ENCODE measurements around the gene ARHGEF28. TPM values are rescaled to one million over a fixed set of nuclear protein-coding genes. Genes with fewer than 3 reads are reported as not detected.

ARHGEF28 gene
- total and polyA plus RNA-seq, 12 donors: 0.62 to 3.4 (median 1.5) TPM

GRCh38 chr5:73863876-73864275 lies 237.9 kb downstream of the ARHGEF28 start:
- no peaks in the 10 kb centered on the region for H3K9me3 ChIP-seq
- TF ChIP-seq CTCF (IDR thresholded peaks at IDR 0.05): no peak
- DNase-seq: no peak
- H3K27me3 ChIP-seq: no peaks in the 10 kb centered on the region
- H3K4me1 ChIP-seq: peaks cover 0 to 28% (median 3%) of the 10 kb centered on the region in 9 donors
- peak overlapping the region in 2 of 10 donors; percentile 4 to 21 for H3K4me3 ChIP-seq
- intact Hi-C loops (cut with DNase I): loop anchor here in 1 of 10 donors (5.0 kb wide), 1 partner anchor 33 kb away; no protein-coding TSS in a partner anchor
- no peaks in the 10 kb centered on the region for H3K36me3 ChIP-seq
- 93 to 95% methylated on average over 3 of the region's 3 CpGs for WGBS, 2 donors
- H3K27ac ChIP-seq: no peak overlapping the region
- ATAC-seq: no peak

GRCh38 chr5:73865315-73865714 lies 239.3 kb downstream of the ARHGEF28 start:
- Histone ChIP-seq H3K36me3 (peaks cover 0 to 3% (median 0%) of the 10 kb centered on the region in 9 donors), H3K9me3 (no peaks in the 10 kb centered on the region), H3K27me3 (no peaks in the 10 kb centered on the region), H3K4me1 (peaks cover 0 to 24% (median 3%) of the 10 kb centered on the region in 9 donors), H3K27ac (no peak overlapping the region), H3K4me3 (no peak overlapping the region)
- TF ChIP-seq CTCF (IDR thresholded peaks at IDR 0.05): no peak
- WGBS, 2 donors: 96 to 100% methylated on average over 1 of the region's 1 CpG
- DNase-seq (no peak), ATAC-seq (no peak)
- intact Hi-C loops (cut with DNase I): no loop called here

GRCh38 chr5:73867345-73868335 lies 241.6 kb downstream of the ARHGEF28 start:
- Histone ChIP-seq H3K36me3 (peaks cover 0 to 3% (median 0%) of the 10 kb centered on the region in 9 donors), H3K4me3 (no peak overlapping the region), H3K9me3 (no peaks in the 10 kb centered on the region), H3K27me3 (no peaks in the 10 kb centered on the region), H3K4me1 (peaks cover 0 to 2% (median 0%) of the 10 kb centered on the region in 9 donors), H3K27ac (no peak overlapping the region)
- no peak for ATAC-seq
- no peak for DNase-seq
- no peak for TF ChIP-seq CTCF (IDR thresholded peaks at IDR 0.05)
- 90 to 92% methylated on average over 5 of the region's 5 CpGs for WGBS, 2 donors
- intact Hi-C loops (cut with DNase I): no loop called here

- TF ChIP-seq CTCF (IDR thresholded peaks at IDR 0.05): no peak
- WGBS, 2 donors: 92 to 95% methylated on average over 7 of the region's 7 CpGs
Observed at GRCh38 chr5:73883646-73884045, 257.6 kb downstream of the ARHGEF28 start.

More at GRCh38 chr5:73883646-73884045, 257.6 kb downstream of the ARHGEF28 start:
- Histone ChIP-seq H3K27ac (no peak overlapping the region), H3K4me1 (no peaks in the 10 kb centered on the region), H3K9me3 (no peaks in the 10 kb centered on the region), H3K27me3 (no peaks in the 10 kb centered on the region), H3K4me3 (no peak overlapping the region), H3K36me3 (peaks cover 0 to 14% (median 0%) of the 10 kb centered on the region in 9 donors)
- DNase-seq: no peak
- ATAC-seq: no peak
- intact Hi-C loops (cut with DNase I): no loop called here
